GM10248 (cell line): ENCODE data around the gene FBXW7.

Source experiments
- CTCF ChIA-PET: fragments of 300-600 bp; sonication (Branson Sonifier 250); formaldehyde crosslinking; extraction: SDS; loops from one replicate; lab custom pipeline; 2021; ENCODE audit warnings: antibody characterized with exemption; lab: Yijun Ruan, JAX
- POLR2A ChIA-PET: fragments of 350-650 bp; sonication (Branson Sonifier 250); formaldehyde crosslinking; extraction: SDS; loops from one replicate; lab custom pipeline; 2020; ENCODE audit warnings: antibody characterized with exemption; lab: Yijun Ruan, JAX
- DNase-seq: peaks from one replicate; pipeline ENCODE4 v3.0.0; 2012; ENCODE audit errors: extremely low spot score
- CTCF ChIP-seq: IDR thresholded peaks from 2 replicates; pipeline ENCODE4 v1.5.1; 2012; ENCODE audit warnings: mild to moderate bottlenecking, low read depth; ENCODE audit errors: extremely low read depth, missing control alignments, control extremely low read depth

The FBXW7 gene

GRCh38 chr4:152281211-152281610, 254.7 kb downstream of the FBXW7 start:
- CTCF ChIA-PET, result interaction anchor here (0.6 to 1.5 kb wide), 2 partner anchors 9 to 11 kb away, joined by 3 to 4 read pairs; no protein-coding TSS in a partner anchor
- POLR2A ChIA-PET, result no interaction called here
- no peak for TF ChIP-seq CTCF
- no peak for DNase-seq

GRCh38 chr4:152279234-152279566, 256.7 kb downstream of the FBXW7 start:
- CTCF ChIA-PET, result interaction anchor here (1.8 to 1.9 kb wide), 2 partner anchors 9 to 25 kb away, joined by 4 to 8 read pairs; no protein-coding TSS in a partner anchor
- no peak for TF ChIP-seq CTCF

GRCh38 chr4:152278505-152279233, 257.2 kb downstream of the FBXW7 start:
- ChIA-PET CTCF (interaction anchor here (1.0 to 1.9 kb wide), 7 partner anchors 8 to 26 kb away, joined by 3 to 8 read pairs (median 4); no protein-coding TSS in a partner anchor), POLR2A (no interaction called here)
- TF ChIP-seq CTCF, result no peak
- peak; percentile 65 for DNase-seq

More at GRCh38 chr4:152279234-152279566, 256.7 kb downstream of the FBXW7 start:
- no peak for DNase-seq
- POLR2A ChIA-PET, result no interaction called here

GRCh38 chr4:152278172-152278504, 257.8 kb downstream of the FBXW7 start:
- TF ChIP-seq CTCF, result no peak
- DNase-seq, result no peak
- CTCF ChIA-PET, result interaction anchor here (1.0 to 1.9 kb wide), 7 partner anchors 8 to 26 kb away, joined by 3 to 5 read pairs (median 4); no protein-coding TSS in a partner anchor
- POLR2A ChIA-PET, result no interaction called here

- DNase-seq, result no peak
- no peak for TF ChIP-seq CTCF
- POLR2A ChIA-PET, result no interaction called here
- CTCF ChIA-PET, result interaction anchor here (1.0 to 1.3 kb wide), 6 partner anchors 7 to 17 kb away, joined by 3 to 5 read pairs (median 4); no protein-coding TSS in a partner anchor
Observed at GRCh38 chr4:152277333-152277732, 258.6 kb downstream of the FBXW7 start.

GRCh38 chr4:152273343-152273742, 262.5 kb downstream of the FBXW7 start:
- no peak for TF ChIP-seq CTCF
- POLR2A ChIA-PET, result no interaction called here
- CTCF ChIA-PET, result no interaction called here
- no peak for DNase-seq
